Caki2 (cell line): Measurements from ENCODE around the gene BBS4. TPM values are rescaled to one million over a fixed set of nuclear protein-coding genes. Genes with fewer than 3 reads are reported as not detected.
A peak's percentile ranks its signal among the peaks of the same experiment; 100 is the strongest.

Source experiments
- DNase-seq: peaks from one replicate; pipeline ENCODE4 v3.0.0-alpha.2; 2015; ENCODE audit warnings: low read depth
- in situ Hi-C: cut with HindIII; loops from 2 replicates; pipeline ENCODE4 v1.10.0; 2016; ENCODE audit warnings: low sequenced_read_pairs, low pct_unique_long_range_greater_than_20kb, mixed read lengths
- total RNA-seq: library from RNA; depleted of rRNA; stranded (reverse); fragments of >200 nt; shearing (Covaris generic); gene quantifications from 2 replicates; pipeline ENCODE4 v1.2.3, GENCODE V29; 2014; ENCODE audit warnings: low replicate concordance; rRNA removed

Gene BBS4
- total RNA-seq, 1 experiment from 2014 or later = 21.2 TPM

- in situ Hi-C loops = no loop called here
- DNase-seq = peak; percentile 97
Measured at GRCh38 chr15:72783640-72784455, 97.8 kb downstream of the BBS4 start, which contains the start of gene ADPGK. Gene ADPGK, minus strand, starts transcription at chr15:72783758. Its CDS starts 67 bp downstream, at chr15:72783691.

GRCh38 chr15:72784456-72784876, 98.5 kb downstream of the BBS4 start:
- DNase-seq = no peak
- in situ Hi-C loops = no loop called here

GRCh38 chr15:72785432-72785831, 99.4 kb downstream of the BBS4 start:
- in situ Hi-C loops = no loop called here
- DNase-seq = no peak

- in situ Hi-C loops = no loop called here
- DNase-seq = no peak
Measured at GRCh38 chr15:72785841-72786240, 99.8 kb downstream of the BBS4 start.

- DNase-seq = no peak
- in situ Hi-C loops = no loop called here
Measured at GRCh38 chr15:72786242-72786641, 100.2 kb downstream of the BBS4 start.

GRCh38 chr15:72786676-72787345, 100.8 kb downstream of the BBS4 start:
- in situ Hi-C loops = no loop called here
- DNase-seq = no peak

- DNase-seq = no peak
- in situ Hi-C loops = no loop called here
Measured at GRCh38 chr15:72787526-72787925, 101.5 kb downstream of the BBS4 start.

Other genes starting within 250 kb of the BBS4 start
- 26.2 and 31.0 TPM in 2 replicates for gene ARIH1, start 211.9 kb upstream of the BBS4 start, total RNA-seq
- gene GOLGA6B, start 31.5 kb upstream of the BBS4 start, total RNA-seq = not detected in 2 replicates
- gene HIGD2B, start within 50 bp of the BBS4 start, total RNA-seq = not detected in 2 replicates
- gene ADPGK, start 97.6 kb downstream of the BBS4 start, total RNA-seq = 64.3 and 86.5 TPM in 2 replicates